NAMALWA (cell line): ENCODE results near the gene KIAA0040.

Source experiments
- DNase-seq: peaks from one replicate; pipeline ENCODE4 v3.0.0-alpha.2; 2015; ENCODE audit warnings: low spot score

KIAA0040 gene

DNA sequence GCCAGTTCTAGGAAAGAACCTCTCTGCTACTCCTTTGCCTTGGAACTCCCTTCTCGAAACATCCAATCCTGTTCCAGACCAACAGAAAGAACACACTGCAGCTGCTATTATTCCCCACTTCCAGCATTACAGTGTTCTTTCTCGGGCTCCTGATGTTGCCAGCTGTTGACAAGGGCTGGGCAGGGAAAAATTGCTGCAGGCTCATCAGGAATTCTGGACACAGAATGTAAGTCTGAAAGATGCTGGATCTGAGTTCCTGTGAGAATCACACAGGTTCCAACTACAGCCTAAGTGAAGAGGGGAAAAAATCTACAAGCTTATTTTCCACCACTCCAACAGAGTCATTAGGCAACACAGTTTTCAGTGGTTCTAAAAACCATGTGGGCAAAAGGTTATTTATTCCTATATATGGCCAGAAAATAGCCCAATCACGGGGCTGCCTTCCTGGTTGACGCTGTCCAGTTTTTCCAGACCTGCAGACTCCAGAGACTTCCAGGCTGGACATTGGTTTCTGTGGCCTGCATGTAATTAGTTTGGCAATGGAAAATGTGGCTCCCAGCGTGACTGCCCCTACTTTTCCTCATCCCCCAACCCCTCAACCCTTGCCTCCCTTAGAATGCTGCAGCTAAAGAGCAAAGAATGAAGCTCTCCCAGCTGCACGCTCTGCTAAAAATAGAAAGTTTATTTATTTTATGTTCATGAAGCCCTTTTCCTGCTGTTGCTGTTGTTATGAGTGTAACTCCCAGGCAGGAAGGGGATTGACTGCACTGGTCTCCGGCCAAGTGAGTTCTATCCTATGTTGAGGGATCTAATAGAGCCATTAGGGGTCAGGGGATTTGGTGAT lies 8.3 kb upstream of the KIAA0040 start:
- DNase-seq, result no peak

DNA sequence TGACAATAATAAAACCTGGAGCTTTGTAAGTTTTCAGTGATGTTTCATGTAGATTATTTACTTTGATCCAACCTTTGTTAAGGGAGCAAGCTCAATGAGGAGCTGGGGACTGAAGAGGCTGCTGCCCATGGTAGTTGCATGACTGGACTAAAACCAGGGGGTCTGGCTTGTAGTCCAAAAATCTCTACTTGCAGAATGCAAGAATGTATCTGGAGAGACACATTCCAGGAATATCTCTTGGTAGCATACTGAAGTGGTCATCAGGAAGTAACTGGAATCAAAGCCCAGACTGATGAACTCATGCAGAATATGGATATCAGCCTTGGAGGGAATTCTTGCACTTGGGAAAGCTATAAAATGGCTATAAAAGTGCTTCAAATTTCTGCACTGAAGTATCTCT lies 5.8 kb upstream of the KIAA0040 start:
- DNase-seq, result no peak

DNA sequence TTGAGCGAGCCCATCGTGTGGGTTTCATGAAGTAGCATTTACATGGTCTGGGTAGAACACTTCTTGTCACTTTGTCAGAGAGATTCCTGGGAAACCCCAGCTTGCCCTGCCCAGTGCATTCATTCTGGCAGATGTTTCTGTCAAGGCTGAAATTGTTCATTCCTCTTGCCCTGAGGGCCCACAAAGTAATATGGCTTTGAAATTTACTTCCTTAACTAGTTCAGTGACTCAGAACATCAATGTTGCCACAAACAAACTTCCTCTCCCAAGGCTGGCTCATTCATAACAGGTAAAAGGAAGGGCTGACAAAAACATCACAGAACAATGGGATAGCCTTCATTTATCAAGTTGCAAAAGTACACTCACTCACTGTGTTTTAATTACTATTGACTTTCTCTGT lies 5.0 kb upstream of the KIAA0040 start:
- peak; percentile 30 for DNase-seq

DNA sequence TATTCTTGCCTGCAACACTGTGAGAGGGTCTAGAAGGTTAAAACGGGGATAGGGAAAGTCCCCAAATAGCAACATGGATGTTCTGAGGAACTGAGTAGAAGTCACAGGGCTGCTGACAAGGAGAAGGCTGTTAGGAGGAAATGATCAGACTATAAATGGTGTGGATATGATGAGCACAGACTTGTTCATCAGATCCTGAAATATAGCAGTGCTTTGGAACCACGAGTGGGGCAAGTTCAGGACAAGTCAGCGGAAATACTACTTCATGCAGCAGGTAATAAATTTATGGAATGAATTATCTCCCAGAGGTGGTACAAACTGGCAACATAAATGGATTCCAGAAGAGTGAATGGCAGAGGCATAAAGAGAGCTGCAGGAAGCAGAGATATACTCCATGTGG lies 3.2 kb upstream of the KIAA0040 start:
- DNase-seq, result no peak

- DNase-seq, result peak; percentile 45
Observed at GRCh38 chr1:175195281-175195680, 2.7 kb upstream of the KIAA0040 start.

DNA sequence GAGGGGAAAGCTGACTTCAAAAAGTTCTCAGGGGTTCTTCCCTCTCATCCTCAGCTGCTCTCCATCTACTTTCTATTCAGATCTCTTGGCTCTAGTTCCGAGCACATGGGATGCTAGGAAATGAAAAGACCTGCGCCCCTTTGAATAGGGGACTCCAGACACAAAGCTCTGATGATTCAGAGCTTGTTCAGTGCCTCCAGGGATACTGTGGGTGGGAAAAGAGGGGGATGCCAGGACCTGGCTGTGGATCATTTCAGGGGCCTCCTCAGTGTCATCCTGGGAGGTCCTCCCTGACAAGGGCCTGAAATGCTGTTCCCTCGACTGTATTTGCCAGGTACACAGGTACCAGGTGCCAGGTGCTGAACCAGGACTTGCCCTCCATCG lies 943 bp upstream of the KIAA0040 start:
- DNase-seq, result no peak

GRCh38 chr1:175192111-175192629 lies 406 bp downstream of the KIAA0040 start:
- DNase-seq, result peak; percentile 80

- DNase-seq, result peak; percentile 79
Observed at GRCh38 chr1:175191659-175192058, 917 bp downstream of the KIAA0040 start.

DNA sequence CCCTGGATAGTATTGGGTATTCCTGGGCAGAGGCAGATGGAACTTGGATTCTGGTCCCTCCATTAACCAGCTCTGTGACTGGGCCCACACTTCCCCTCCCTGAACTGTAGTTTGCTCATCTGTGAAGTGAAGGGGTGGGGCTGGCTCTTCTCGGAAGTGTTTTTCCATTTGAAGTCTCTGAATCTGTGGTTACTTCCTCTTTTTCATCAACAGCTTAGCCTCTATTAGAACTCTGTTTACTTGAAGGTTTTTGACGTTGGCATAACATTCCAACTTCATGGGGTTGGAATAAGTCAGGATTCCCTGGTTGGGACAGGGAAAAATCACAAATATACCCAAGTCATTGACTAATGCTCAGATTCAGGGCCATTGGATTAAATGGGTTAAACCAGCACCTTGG lies 3.6 kb downstream of the KIAA0040 start:
- peak; percentile 95 for DNase-seq

DNA sequence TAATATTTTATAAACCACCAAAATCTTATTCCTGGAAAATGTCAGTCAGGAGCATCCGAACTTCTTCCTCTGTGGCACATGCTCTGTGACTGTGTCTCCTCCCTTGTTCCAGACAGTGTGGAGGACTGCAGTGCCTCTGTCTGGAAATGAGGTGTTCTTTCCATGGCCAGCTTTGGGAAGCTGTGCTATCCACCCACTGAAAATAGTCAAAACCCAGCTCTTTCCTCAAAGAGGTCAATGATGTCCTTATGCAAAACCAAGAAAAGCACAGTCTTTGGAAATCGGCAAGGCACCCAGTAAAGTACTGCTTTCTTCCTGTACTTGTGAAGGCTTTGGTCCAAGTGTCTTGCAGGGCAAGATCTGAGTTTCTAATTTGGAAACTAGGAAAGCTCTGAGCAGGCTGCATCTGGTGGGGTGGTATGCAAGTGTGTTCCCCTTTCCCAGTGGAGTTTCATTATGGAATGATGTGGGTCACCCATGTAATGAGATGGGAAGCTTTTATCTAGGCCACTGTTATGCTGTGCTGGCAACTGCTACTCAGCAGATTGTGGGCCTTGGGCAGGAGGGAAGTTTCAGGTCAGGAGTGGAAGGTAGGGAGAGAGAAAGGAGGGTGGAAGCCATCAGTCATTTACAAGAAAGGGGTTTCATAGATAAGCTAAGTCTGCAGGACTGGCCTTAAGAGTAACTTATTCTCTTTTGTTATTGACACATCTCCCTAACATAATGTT lies 6.0 kb downstream of the KIAA0040 start:
- DNase-seq, result no peak

GRCh38 chr1:175185903-175186302 lies 6.7 kb downstream of the KIAA0040 start:
- DNase-seq, result no peak

DNA sequence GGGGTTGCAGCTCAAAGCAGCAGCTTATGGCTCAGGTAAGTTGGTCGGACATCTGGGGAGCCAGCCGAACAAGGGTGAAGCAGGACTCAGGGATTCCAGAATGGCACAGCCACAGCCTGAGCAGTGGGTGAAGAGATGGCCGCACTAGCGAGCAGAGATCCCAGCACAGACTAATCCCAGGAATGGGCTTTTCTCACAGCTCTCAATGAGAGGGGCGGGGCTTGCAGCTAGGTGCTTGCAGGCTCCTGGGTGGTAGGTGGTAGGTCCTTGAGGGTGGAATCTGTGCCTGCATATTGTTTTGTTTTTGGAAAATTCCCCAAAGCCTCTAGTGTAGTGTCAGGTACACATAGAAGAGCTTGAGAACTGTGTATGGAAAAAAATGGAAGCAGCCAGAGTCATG lies 9.0 kb downstream of the KIAA0040 start:
- DNase-seq, result no peak

DNA sequence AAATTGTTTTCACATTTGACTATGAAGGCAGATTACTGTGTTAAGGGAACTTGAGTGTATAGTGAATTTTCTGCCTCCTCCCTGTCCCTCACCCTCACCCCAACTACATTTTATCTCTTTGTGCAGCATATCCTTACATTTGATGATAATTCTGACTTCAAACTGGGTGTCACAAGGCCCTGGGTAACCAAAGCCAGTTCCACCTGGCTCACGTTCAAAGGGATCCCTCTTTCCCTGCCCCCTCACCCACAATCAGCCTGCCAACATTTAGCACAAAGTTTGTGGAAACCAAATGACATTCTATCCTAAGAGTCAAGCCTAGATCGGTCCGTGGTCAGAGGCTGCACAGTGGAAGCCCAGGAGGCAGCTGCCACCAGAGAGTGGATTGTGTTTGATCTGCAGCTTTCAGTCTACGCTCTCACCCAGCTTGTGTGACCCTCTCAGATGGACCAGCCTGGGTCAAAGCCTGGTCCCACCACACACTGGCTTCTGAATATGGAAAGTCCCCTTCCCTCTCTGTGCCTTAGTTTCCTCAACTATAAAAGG lies 10.3 kb downstream of the KIAA0040 start:
- DNase-seq, result no peak

DNA sequence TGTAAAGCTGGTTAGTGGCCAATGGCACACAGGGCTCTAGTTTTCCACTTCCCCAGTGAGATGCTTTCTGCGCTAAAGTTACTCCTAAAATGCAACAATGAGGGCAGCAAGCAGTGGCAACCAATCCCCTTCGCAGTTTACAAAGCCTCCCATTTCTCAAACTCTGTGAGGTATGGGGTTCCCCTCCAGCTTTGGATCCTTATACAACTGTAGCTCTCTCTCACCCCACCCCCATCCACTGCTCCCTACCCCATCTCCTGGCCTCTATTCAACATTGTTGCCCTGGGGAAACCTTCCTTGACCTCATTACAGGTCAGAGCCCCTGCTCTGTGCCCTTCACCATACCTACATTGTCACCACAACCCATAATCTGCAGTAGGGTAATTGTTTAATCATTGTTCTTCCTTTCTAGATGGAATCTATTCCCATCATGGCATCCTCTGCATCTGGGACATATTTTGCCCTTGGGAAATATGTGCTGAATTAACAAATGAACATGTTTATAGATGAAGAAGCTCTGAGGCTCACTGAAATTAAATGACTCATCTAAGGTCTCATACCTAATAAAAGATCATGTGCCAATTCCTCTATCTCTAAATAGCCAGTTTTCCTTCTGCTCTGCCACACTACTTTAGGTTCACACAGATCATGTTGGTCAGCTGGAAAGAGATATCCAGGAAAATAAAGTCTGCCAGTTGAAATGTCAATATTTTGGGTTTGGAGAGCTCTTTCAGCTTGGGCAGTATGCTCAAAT lies 12.6 kb downstream of the KIAA0040 start:
- no peak for DNase-seq

- no peak for DNase-seq
Observed at GRCh38 chr1:175178456-175178855, 14.1 kb downstream of the KIAA0040 start.

GRCh38 chr1:175178056-175178455 lies 14.5 kb downstream of the KIAA0040 start:
- no peak for DNase-seq

DNA sequence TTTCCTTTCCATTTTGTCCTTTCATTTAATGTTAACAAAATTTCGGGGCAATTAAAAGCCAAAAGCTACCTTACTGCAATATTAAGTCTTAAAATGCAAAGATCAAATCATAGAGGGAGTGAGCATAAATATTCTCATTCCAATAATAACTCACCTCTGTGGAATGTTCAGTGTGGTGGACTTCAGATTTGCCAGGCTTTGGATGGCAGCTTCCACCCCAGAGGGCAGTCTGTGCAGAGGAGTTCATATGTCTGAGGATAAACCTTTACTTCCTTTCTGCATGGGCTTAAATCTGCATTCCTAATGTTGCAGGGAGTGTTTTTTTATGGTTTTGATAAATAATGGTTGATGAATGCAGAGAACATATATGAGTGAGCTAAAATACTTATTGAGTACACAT lies 16.3 kb downstream of the KIAA0040 start:
- no peak for DNase-seq

- DNase-seq, result peak; percentile 56
Observed at GRCh38 chr1:175174309-175175102, 18.1 kb downstream of the KIAA0040 start.

DNA sequence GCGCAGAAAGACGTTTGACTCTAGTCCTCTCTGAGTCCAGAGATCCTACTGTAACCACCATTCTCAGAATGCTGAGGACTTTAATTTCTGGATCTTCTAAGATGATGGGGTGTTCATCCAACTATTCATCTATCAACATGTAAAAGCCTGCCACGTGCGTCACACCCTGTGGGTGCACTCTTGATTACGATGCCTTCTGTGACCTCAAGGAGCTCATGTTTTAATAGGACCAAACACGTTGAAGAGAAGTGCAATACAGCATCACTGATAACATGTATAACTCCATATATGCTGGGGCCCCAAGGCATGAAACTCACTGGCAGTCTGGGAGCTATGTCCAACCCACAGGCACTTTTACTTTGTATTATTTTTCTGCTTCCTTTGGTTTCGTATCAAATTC lies 19.0 kb downstream of the KIAA0040 start:
- no peak for DNase-seq

GRCh38 chr1:175172503-175172902 lies 20.1 kb downstream of the KIAA0040 start:
- DNase-seq, result no peak
